Heart right ventricle (tissue), 16 donors: ENCODE data around the gene PPIL1. TPM values are rescaled to one million over a fixed set of nuclear protein-coding genes. Genes with fewer than 3 reads are reported as not detected.

Source experiments
- ATAC-seq, 8 donors: fragments of 200-7000 bp; cut with Tn5 transposase; one replicate each; pipeline ENCODE4 v1.9.1; 2020; ENCODE audit warnings: mild to moderate bottlenecking in 8 of 8, moderate library complexity in 8 of 8, moderate number of reproducible peaks in 1 of 8
- DNase-seq, 2 donors: peaks; one replicate each; pipeline ENCODE4 v3.0.0-alpha.2; 2020
- H3K27ac ChIP-seq, 10 donors: fragments of 200-600 bp; sonication (generic) in 2 of 10; one replicate each; pipeline versions ENCODE4 v1.5.0 to v1.8.0; 2020 to 2022; ENCODE audit warnings: mild to moderate bottlenecking in 3 of 10
- H3K27me3 ChIP-seq, 7 donors: fragments of 200-600 bp; one replicate each; pipeline ENCODE4 v1.8.0; 2021 to 2022; ENCODE audit warnings: mild to moderate bottlenecking in 2 of 7
- H3K36me3 ChIP-seq, 9 donors: fragments of 200-600 bp; sonication (generic) in 1 of 9; one replicate each; pipeline versions ENCODE4 v1.5.0 to v1.8.0; 2020 to 2022; ENCODE audit warnings: mild to moderate bottlenecking in 2 of 9
- H3K4me1 ChIP-seq, 9 donors: fragments of 200-600 bp; sonication (generic) in 1 of 9; one replicate each; pipeline versions ENCODE4 v1.5.0 to v1.8.0; 2020 to 2022; ENCODE audit warnings: mild to moderate bottlenecking in 4 of 9
- H3K4me3 ChIP-seq, 10 donors: fragments of 200-600 bp; sonication (generic) in 2 of 10; one replicate each; pipeline versions ENCODE4 v1.5.0 to v1.8.0; 2020 to 2022; ENCODE audit warnings: mild to moderate bottlenecking in 7 of 10, moderate library complexity in 2 of 10
- H3K9me3 ChIP-seq, 11 donors: fragments of 200-600 bp in 10 of 11; sonication (generic) in 2 of 11; one replicate each; pipeline versions ENCODE4 v1.5.0 to v1.8.0; 2013 to 2022; ENCODE audit warnings: mild to moderate bottlenecking in 2 of 11, control low read depth in 1 of 11, moderate library complexity in 1 of 11
- WGBS, 2 donors: extraction: QIAGEN DNeasy Blood & Tissue Kit; methylation state at CpG; one replicate each; pipeline ENCODE4 v1.1.7; 2013; ENCODE audit warnings: inconsistent platforms in 1 of 2; 5-methylcytosine and 5-hydroxymethylcytosine counted together
- intact Hi-C, 10 donors: fragments of 100-400 bp; cut with DNase I; formaldehyde crosslinking; loops; one replicate each; pipeline versions ENCODE4 v1.11.1 to v1.14.2; 2022
- polyA plus RNA-seq, 2 donors: library from polyadenylated mRNA; stranded (reverse); fragments of 200-250 nt; gene quantifications; one replicate each; pipeline ENCODE4 v1.2.3, GENCODE V29; 2013
- total RNA-seq, 10 donors: library from RNA; stranded (reverse); fragmentation: NEBNext Ultra II Directional in 3 of 10; extraction: Animal tissue kit (Norgen Biotek cat#: 25700) in 3 of 10; gene quantifications; one replicate each; pipeline versions ENCODE4 v1.2.1 to v1.2.4, GENCODE V29; 2021 to 2023
- TF ChIP-seq, protein P1 (sequence below), 9 donors: fragments of 200-600 bp; sonication (generic) in 2 of 9; IDR thresholded peaks; one replicate each; pipeline versions ENCODE4 v1.5.0 to v1.8.0; 2021 to 2022; ENCODE audit warnings: antibody characterized with exemption in 9 of 9, mild to moderate bottlenecking in 5 of 9, moderate library complexity in 1 of 9
- donor health status: Arrhythmogenic right ventricular cardiomyopathy.
- donor health status: ischemic (EF 13 %, LVEDD 7.1; RV severe dilation, severe dysfunction).
- donor health status: healthy with polysubstance abuse.
- donor health status: DM: no; HTN: yes; CAD: no.
- donor health status: DM: no; HTN: no; CAD: no.
- donor health status: ischemic (EF 25% LVEDD 6.9; RV normal size, moderate dysfunction).
- donor health status: ischemic (EF 25% LVEDD 5.7; RV mildly dilated, moderate dysfunction).
- donor health status: healthy.
- donor health status: DM: yes; HTN: yes; CAD: no.
- donor health status: Ischemic cardiomyopathy.
- donor health status: ischemic (EF 35%, LVEDD 5.7; RV mildly dilated, moderate dysfunction).
- donor health status: nonischemic (EF 11% LVEDD 7.7; RV severe dilation, severe dysfunction).
- donor health status: DM: yes; HTN: yes; CAD: no.
- donor health status: PGD.
- donor health status: ischemic (EF 29% LVEDD 5.4; RV normal size, mild dysfunction).
- donor health status: nonischemic (EF 23%, LVEDD 6.1; RV moderate dilation, normal function).

The PPIL1 gene
- total and polyA plus RNA-seq, 12 donors: 21.1 to 106 (median 48.4) TPM

DNA sequence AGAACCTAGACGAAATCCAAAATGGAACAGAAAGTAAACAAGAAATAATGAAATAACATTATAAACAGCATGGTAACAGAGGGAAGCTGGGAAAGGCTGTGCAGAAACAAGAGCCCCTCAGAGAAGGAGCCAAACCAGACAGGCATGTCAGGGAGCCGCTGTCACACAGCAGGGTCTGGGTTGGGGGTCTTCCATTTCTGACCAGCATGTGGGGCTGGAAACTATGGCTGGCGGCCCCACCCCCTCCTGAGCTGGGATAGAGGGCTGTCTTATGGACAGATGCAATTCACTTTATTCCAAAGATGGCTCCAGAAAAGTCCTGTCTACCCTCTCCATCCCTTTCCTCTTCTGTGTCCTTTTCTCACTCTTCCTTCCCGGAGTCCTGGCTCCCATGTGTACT, 38.5 kb upstream of the PPIL1 start:
- Histone ChIP-seq H3K36me3 (peaks cover 0 to 97% (median 29%) of the 10 kb centered on the region in 9 donors), H3K27me3 (no peaks in the 10 kb centered on the region), H3K27ac (peak overlapping the region in 1 of 10 donors; percentile 15), H3K4me1 (peaks cover 8 to 51% (median 23%) of the 10 kb centered on the region in 9 donors), H3K4me3 (no peak overlapping the region), H3K9me3 (no peaks in the 10 kb centered on the region)
- no peak for DNase-seq
- TF ChIP-seq, protein P1, sequence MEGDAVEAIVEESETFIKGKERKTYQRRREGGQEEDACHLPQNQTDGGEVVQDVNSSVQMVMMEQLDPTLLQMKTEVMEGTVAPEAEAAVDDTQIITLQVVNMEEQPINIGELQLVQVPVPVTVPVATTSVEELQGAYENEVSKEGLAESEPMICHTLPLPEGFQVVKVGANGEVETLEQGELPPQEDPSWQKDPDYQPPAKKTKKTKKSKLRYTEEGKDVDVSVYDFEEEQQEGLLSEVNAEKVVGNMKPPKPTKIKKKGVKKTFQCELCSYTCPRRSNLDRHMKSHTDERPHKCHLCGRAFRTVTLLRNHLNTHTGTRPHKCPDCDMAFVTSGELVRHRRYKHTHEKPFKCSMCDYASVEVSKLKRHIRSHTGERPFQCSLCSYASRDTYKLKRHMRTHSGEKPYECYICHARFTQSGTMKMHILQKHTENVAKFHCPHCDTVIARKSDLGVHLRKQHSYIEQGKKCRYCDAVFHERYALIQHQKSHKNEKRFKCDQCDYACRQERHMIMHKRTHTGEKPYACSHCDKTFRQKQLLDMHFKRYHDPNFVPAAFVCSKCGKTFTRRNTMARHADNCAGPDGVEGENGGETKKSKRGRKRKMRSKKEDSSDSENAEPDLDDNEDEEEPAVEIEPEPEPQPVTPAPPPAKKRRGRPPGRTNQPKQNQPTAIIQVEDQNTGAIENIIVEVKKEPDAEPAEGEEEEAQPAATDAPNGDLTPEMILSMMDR (IDR thresholded peaks at IDR 0.05): no peak
- intact Hi-C loops: no loop called here
- WGBS, 2 donors: 89 to 92% methylated on average over 4 of the region's 4 CpGs
- ATAC-seq: no peak

DNA sequence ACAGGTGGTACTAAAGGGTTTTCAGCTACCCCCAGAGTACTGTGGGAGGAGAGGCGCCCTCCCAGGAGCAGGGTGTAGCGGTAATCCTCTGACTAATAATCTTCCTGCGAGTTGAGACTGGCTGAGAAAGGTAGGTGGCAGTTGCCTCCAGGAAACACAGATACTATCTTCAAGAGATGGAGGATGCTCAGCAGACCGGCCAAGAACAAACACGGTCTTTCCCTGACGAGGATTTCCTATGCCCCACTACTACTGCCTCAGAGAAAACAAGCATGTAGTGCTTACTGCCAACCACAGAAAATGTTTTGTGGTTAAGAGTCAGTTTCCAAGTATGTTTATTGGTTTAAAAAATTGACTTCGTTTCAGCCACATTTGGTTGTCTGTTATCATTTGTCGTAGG, 38.0 kb upstream of the PPIL1 start:
- Histone ChIP-seq H3K27me3 (no peaks in the 10 kb centered on the region), H3K4me3 (peak overlapping the region in 1 of 10 donors; percentile 13), H3K9me3 (no peaks in the 10 kb centered on the region), H3K27ac (peak overlapping the region in 1 of 10 donors; percentile 63), H3K4me1 (peaks cover 8 to 52% (median 23%) of the 10 kb centered on the region in 9 donors), H3K36me3 (peaks cover 0 to 92% (median 29%) of the 10 kb centered on the region in 9 donors)
- WGBS, 2 donors: 75 to 81% methylated on average over 8 of the region's 8 CpGs
- TF ChIP-seq, protein P1 (IDR thresholded peaks at IDR 0.05): no peak
- ATAC-seq: no peak
- DNase-seq: no peak
- intact Hi-C loops: no loop called here

DNA sequence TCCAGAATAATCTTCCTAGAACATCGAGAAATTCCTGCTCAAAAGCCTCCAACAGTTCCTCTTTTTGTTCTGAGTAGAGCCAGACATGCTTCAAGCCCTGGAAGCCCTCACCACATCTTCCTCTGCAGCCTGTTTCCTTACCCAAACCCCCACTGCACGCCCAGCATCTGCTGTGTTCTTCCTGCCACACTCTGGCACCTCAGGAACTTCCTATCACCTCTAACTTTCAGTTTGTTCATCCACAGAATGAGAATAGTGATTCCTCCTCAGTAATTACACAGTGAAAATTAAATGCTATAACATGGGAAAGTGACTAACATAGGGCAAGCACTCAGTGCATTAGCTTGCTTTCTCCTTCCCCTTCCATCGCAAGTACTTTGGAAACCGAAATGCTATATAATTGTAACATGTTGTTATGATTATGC, 37.4 kb upstream of the PPIL1 start:
- no peak for ATAC-seq
- H3K4me3 ChIP-seq: peak overlapping the region in 1 of 10 donors; percentile 13
- no peak for DNase-seq
- 65 to 77% methylated on average over 4 of the region's 4 CpGs for whole genome bisulfite sequencing, 2 donors
- H3K9me3 ChIP-seq: no peaks in the 10 kb centered on the region
- H3K27ac ChIP-seq: peak overlapping the region in 1 of 10 donors; percentile 63
- TF ChIP-seq, protein P1 (IDR thresholded peaks at IDR 0.05): no peak
- H3K36me3 ChIP-seq: peaks cover 0 to 89% (median 29%) of the 10 kb centered on the region in 9 donors
- H3K27me3 ChIP-seq: no peaks in the 10 kb centered on the region
- H3K4me1 ChIP-seq: peaks cover 8 to 52% (median 25%) of the 10 kb centered on the region in 9 donors
- intact Hi-C loops: no loop called here

DNA sequence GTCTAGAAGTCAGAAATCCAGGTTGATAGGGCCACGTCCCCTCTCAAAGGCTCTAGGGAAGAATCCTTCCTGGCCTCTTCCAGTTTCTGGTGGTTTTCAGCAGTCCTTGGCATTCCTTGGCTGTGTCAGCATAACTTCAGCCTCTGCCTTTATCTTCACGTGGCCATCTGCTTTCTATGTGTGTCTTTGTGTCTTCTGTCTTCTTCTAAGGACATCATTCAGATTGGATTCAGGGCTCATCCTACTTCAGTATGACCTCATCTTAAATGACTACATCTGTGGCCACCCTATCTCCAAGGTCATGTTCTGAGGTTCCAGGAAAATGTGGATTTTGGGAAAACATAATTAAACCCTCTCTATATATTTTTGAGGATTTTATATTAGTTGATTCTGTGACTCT, 34.1 kb upstream of the PPIL1 start:
- no peak overlapping the region for H3K4me3 ChIP-seq
- no peaks in the 10 kb centered on the region for H3K27me3 ChIP-seq
- peaks cover 8 to 64% (median 37%) of the 10 kb centered on the region in 9 donors for H3K4me1 ChIP-seq
- H3K27ac ChIP-seq: peak overlapping the region in 4 of 10 donors; percentile 62 to 77 (median 64)
- H3K9me3 ChIP-seq: no peaks in the 10 kb centered on the region
- 61 to 64% methylated on average over 2 of the region's 2 CpGs for WGBS, 2 donors
- intact Hi-C loops: loop anchor here in 3 of 10 donors (5.0 kb wide), 2 partner anchors 69 to 79 kb away; partner anchors contain the start of gene MTCH1 (in 1 of the 3)
- no peak for ATAC-seq
- TF ChIP-seq, protein P1 (IDR thresholded peaks at IDR 0.05): no peak
- peaks cover 0 to 88% (median 26%) of the 10 kb centered on the region in 9 donors for H3K36me3 ChIP-seq
- DNase-seq: no peak
